Measurements from ENCODE around the gene GCNA. TPM values are rescaled to one million over a fixed set of nuclear protein-coding genes. Genes with fewer than 3 reads are reported as not detected.
"Not testable (repeated sequence)": the region's sequence is repeated elsewhere in the genome, so short reads cannot be mapped to it uniquely, and the experiment has no call there.

GCNA gene
- total RNA-seq, 1 donor from 2014 or later = 4.6 TPM

DNA sequence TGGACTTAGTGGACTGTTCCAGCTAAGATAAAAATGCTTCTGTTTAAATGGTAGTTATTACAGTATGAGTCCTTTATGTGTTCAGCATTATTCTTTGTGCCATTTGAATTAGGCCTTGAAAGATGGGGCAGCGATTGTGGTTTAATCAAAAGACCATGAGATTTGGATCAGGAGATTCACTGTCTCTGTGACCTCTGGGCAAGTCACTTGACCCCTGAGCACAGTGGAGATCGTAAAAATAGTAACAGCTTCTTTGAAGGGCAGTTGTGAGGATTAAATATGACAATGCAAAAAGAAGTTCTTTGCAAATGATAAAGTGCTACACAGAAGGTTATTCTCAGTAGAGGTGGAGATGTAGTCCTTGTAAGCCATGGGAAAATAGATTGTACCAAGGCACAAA is 29.3 kb downstream of the GCNA start:
- H3K36me3 Mint-ChIP-seq (ENCODE audit: unreplicated experiment) = peaks cover 58% of the 10 kb centered on the region
- no peaks in the 10 kb centered on the region for H3K4me1 Mint-ChIP-seq (ENCODE audit: unreplicated experiment)
- TF ChIP-seq, protein P1, sequence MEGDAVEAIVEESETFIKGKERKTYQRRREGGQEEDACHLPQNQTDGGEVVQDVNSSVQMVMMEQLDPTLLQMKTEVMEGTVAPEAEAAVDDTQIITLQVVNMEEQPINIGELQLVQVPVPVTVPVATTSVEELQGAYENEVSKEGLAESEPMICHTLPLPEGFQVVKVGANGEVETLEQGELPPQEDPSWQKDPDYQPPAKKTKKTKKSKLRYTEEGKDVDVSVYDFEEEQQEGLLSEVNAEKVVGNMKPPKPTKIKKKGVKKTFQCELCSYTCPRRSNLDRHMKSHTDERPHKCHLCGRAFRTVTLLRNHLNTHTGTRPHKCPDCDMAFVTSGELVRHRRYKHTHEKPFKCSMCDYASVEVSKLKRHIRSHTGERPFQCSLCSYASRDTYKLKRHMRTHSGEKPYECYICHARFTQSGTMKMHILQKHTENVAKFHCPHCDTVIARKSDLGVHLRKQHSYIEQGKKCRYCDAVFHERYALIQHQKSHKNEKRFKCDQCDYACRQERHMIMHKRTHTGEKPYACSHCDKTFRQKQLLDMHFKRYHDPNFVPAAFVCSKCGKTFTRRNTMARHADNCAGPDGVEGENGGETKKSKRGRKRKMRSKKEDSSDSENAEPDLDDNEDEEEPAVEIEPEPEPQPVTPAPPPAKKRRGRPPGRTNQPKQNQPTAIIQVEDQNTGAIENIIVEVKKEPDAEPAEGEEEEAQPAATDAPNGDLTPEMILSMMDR (IDR thresholded peaks at IDR 0.05) = no peak
- H3K27ac Mint-ChIP-seq (ENCODE audit: unreplicated experiment) = no peak overlapping the region
- no peak overlapping the region for H3K4me3 Mint-ChIP-seq (ENCODE audit: unreplicated experiment)
- no peaks in the 10 kb centered on the region for H3K27me3 Mint-ChIP-seq (ENCODE audit: unreplicated experiment)
- H3K9me3 Mint-ChIP-seq (ENCODE audit: unreplicated experiment) = peaks cover 15% of the 10 kb centered on the region
- no peak for DNase-seq (ENCODE audit: extremely low spot score, unreplicated experiment)

DNA sequence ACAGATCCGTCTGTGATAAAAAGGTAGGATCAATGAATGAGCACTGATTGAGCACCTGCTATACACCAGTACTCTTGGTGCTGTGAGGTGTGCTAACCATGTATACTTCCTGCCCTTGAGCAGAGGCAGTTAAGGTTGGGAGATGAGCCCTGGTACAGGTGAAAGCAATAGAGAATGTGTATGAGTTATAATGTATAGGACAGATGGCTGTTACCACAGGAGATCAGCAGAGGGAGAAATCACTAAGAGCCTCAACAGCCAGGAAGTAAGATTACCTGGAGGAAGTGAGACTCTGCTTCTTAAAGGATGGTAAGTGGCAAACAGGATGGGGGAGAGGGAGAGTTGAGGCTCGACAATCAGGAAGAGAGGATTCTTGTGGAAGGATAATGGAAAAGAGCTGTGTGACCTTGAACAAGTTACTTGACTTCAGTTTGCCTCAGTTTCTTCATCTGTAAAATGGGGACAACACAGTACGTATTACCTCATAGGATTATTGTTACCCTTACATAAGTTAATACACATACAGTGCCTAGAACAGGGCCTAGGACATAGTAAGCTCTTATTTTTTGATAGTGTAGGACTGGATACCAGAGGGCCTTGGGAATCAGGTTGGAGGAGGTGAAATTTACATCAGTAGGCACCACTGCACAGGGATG is 31.0 kb downstream of the GCNA start:
- Mint-ChIP-seq H3K4me3 (ENCODE audit: unreplicated experiment) (no peak overlapping the region), H3K9me3 (ENCODE audit: unreplicated experiment) (peaks cover 4% of the 10 kb centered on the region), H3K27ac (ENCODE audit: unreplicated experiment) (no peak overlapping the region), H3K4me1 (ENCODE audit: unreplicated experiment) (no peaks in the 10 kb centered on the region), H3K27me3 (ENCODE audit: unreplicated experiment) (no peaks in the 10 kb centered on the region), H3K36me3 (ENCODE audit: unreplicated experiment) (peaks cover 56% of the 10 kb centered on the region)
- TF ChIP-seq, protein P1 (IDR thresholded peaks at IDR 0.05) = no peak
- no peak for DNase-seq (ENCODE audit: extremely low spot score, unreplicated experiment)

DNA sequence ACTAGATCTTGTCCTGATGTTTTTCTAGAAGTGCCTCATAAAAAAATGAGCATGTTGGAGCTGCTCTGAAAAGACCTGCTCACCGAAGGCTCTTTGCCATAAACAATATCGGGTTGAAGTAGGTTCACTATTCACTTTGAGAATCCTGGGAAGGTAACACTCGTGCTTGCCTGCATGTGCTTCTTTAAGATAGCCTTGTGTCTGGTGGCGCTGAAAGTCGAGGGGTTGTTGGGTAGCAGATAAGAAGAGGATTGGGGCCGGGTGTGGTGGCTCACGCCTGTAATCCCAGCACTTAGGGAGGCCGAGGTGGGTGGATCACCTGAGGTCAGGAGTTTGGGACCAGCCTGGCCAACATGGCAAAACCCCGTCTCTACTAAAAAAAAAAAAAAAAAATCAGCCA is 33.5 kb downstream of the GCNA start:
- not testable (repeated sequence) for H3K4me3 Mint-ChIP-seq (ENCODE audit: unreplicated experiment); H3K27ac Mint-ChIP-seq (ENCODE audit: unreplicated experiment); H3K4me1 Mint-ChIP-seq (ENCODE audit: unreplicated experiment)

DNA sequence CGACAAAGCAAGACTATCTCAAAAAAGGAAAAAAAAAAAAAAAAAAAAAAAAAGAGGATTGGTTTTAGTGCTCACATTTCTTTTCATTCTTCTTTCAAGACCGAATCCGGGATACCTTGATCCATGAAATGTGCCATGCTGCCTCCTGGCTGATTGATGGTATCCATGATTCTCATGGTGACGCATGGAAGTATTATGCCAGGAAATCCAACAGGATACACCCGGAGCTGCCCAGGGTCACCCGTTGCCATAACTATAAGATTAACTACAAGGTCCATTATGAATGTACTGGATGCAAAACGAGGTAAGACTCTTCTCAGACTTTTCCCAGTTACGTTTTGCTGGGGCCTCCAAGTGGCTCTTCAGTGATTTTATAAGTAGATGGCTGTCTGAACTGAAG is 34.0 kb downstream of the GCNA start:
- peaks cover 51% of the 10 kb centered on the region for H3K36me3 Mint-ChIP-seq (ENCODE audit: unreplicated experiment)
- TF ChIP-seq, protein P1 (IDR thresholded peaks at IDR 0.05) = no peak
- H3K27me3 Mint-ChIP-seq (ENCODE audit: unreplicated experiment) = no peaks in the 10 kb centered on the region
- no peak overlapping the region for H3K27ac Mint-ChIP-seq (ENCODE audit: unreplicated experiment)
- H3K4me3 Mint-ChIP-seq (ENCODE audit: unreplicated experiment) = no peak overlapping the region
- no peak for DNase-seq (ENCODE audit: extremely low spot score, unreplicated experiment)
- H3K9me3 Mint-ChIP-seq (ENCODE audit: unreplicated experiment) = peaks cover 4% of the 10 kb centered on the region
- no peaks in the 10 kb centered on the region for H3K4me1 Mint-ChIP-seq (ENCODE audit: unreplicated experiment)

More for the DNA sequence above, 33.5 kb downstream of the GCNA start:
- H3K36me3 Mint-ChIP-seq (ENCODE audit: unreplicated experiment) = peaks cover 51% of the 10 kb centered on the region
- H3K9me3 Mint-ChIP-seq (ENCODE audit: unreplicated experiment); H3K27me3 Mint-ChIP-seq (ENCODE audit: unreplicated experiment); DNase-seq (ENCODE audit: extremely low spot score, unreplicated experiment): not testable (repeated sequence)

DNA sequence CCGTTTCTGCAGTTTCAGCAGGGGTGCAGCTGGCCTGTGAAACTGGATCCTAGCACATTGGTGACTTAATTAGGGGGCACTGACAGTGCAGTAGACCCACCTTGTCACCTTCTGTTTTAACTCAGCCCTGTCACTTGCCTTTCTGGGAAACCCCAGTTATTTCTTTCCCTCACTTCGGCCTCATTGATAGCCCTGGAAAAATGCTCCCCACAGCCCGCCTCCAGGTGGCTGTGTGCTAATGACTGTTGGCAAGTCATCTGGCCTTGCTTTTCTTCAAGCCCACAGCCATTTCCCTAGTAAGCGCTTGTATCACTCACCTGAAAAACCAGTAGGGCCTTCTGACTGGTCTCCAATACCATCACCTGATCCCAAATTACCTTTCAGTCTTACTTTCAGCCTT is 36.8 kb downstream of the GCNA start:
- no peak overlapping the region for H3K4me3 Mint-ChIP-seq (ENCODE audit: unreplicated experiment)
- no peak overlapping the region for H3K27ac Mint-ChIP-seq (ENCODE audit: unreplicated experiment)
- TF ChIP-seq, protein P1 (IDR thresholded peaks at IDR 0.05) = no peak
- peaks cover 32% of the 10 kb centered on the region for H3K36me3 Mint-ChIP-seq (ENCODE audit: unreplicated experiment)
- H3K9me3 Mint-ChIP-seq (ENCODE audit: unreplicated experiment) = no peaks in the 10 kb centered on the region
- no peaks in the 10 kb centered on the region for H3K4me1 Mint-ChIP-seq (ENCODE audit: unreplicated experiment)
- no peak for DNase-seq (ENCODE audit: extremely low spot score, unreplicated experiment)
- H3K27me3 Mint-ChIP-seq (ENCODE audit: unreplicated experiment) = no peaks in the 10 kb centered on the region

Measured in osteocyte (in vitro differentiated cells).